ENCODE results near the gene CNTNAP2.

Gene CNTNAP2

GRCh38 chr7:148135997-148136396 is 2019.4 kb downstream of the CNTNAP2 start:
- no peak overlapping the region for H3K27ac ChIP-seq (ENCODE audit: extremely low read depth, low read depth, low read length)
- no peak overlapping the region for H3K4me3 ChIP-seq (ENCODE audit: low read depth, low read length)
- H3K36me3 ChIP-seq (ENCODE audit: control insufficient read depth in 2 of 2, insufficient read depth in 1 of 2, low read length in 2 of 2), result no peaks in the 10 kb centered on the region
- TF ChIP-seq TRIM28 (IDR thresholded peaks at IDR 0.05; ENCODE audit: borderline replicate concordance, low read length) (no peak), ZNF416 (tag by site-specific recombination; IDR thresholded peaks at IDR 0.05) (no peak), ZNF174 (tag by site-specific recombination; IDR thresholded peaks at IDR 0.05) (no peak), ZBTB49 (tag by site-specific recombination; IDR thresholded peaks at IDR 0.05; ENCODE audit: low read depth) (no peak), ZNF843 (tag by site-specific recombination; IDR thresholded peaks at IDR 0.05) (no peak), ZNF518A (tag by site-specific recombination; conservative IDR thresholded peaks at IDR 0.05; ENCODE audit: low read depth) (no peak), MYNN (tag by site-specific recombination; IDR thresholded peaks at IDR 0.05; ENCODE audit: borderline replicate concordance) (no peak), ZNF350 (tag by site-specific recombination; IDR thresholded peaks at IDR 0.05) (no peak), ZSCAN23 (tag by site-specific recombination; IDR thresholded peaks at IDR 0.05) (no peak), ZNF394 (tag by site-specific recombination; IDR thresholded peaks at IDR 0.05; ENCODE audit: borderline replicate concordance) (no peak), ZNF548 (tag by site-specific recombination; IDR thresholded peaks at IDR 0.05) (no peak), HOXA7 (CRISPR knock-in tag; IDR thresholded peaks at IDR 0.05; ENCODE audit: borderline replicate concordance) (no peak), SP7 (tag by site-specific recombination; IDR thresholded peaks at IDR 0.05) (no peak)
- ChIA-PET POLR2A (no interaction called here), CTCF (interaction anchor here (0.7 kb wide), 1 partner anchor 9 kb away, joined by 3 read pairs; no protein-coding TSS in a partner anchor)
- H3K4me1 ChIP-seq (ENCODE audit: control insufficient read depth, insufficient read depth, low read length), result no peaks in the 10 kb centered on the region
- no peaks in the 10 kb centered on the region for H3K9me3 ChIP-seq (ENCODE audit: control insufficient read depth, insufficient read depth, low read depth, low read length)

GRCh38 chr7:148142660-148143248 is 2026.2 kb downstream of the CNTNAP2 start:
- ChIA-PET CTCF (interaction anchor here (0.6 to 1.9 kb wide), 17 partner anchors 8 to 1449 kb away, joined by 3 to 13 read pairs (median 4); no protein-coding TSS in a partner anchor), POLR2A (no interaction called here)
- no peak overlapping the region for H3K27ac ChIP-seq (ENCODE audit: extremely low read depth, low read depth, low read length)
- no peaks in the 10 kb centered on the region for H3K9me3 ChIP-seq (ENCODE audit: control insufficient read depth, insufficient read depth, low read depth, low read length)
- no peak overlapping the region for H3K4me3 ChIP-seq (ENCODE audit: low read depth, low read length)
- no peaks in the 10 kb centered on the region for H3K4me1 ChIP-seq (ENCODE audit: control insufficient read depth, insufficient read depth, low read length)
- H3K36me3 ChIP-seq (ENCODE audit: control insufficient read depth in 2 of 2, insufficient read depth in 1 of 2, low read length in 2 of 2), result no peaks in the 10 kb centered on the region
- TF ChIP-seq REST (tag by site-specific recombination; IDR thresholded peaks at IDR 0.05) (peak; percentile 82), RBAK (tag by site-specific recombination; IDR thresholded peaks at IDR 0.05) (no peak), ZNF654 (tag by site-specific recombination; IDR thresholded peaks at IDR 0.05; ENCODE audit: low read depth) (peak; percentile 82)
